NCI-H1436 (cell line): ENCODE data around the gene ERP27.

Source experiments
- DNase-seq: peaks from one replicate; lab custom pipeline; 2025; lab: John Stamatoyannopoulos, UW

The ERP27 gene

DNA sequence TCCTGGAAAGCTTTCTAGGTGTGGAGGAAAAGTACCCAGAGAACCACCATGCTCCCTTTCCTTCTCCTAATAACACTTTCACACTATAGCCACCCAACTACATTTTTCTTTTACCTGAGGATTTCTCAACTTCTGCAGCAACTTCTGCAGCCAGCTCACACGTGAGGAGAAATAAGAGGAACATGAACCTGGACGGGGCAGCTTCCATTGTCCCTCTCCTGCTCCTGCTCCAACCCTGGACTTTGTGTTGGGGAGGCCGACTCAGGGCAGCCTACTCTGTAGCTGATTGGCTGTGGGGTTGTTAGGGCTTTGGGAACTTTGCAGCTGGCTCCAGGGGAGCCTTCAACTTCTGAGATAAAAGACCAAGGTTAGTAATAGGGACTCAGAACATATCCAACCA, at the start of gene ERP27:
Gene ERP27 (minus strand): TSS at position 237 of the 400 bp plus-strand sequence. CDS start 29 bp downstream, at position 208.
- no peak for DNase-seq

DNA sequence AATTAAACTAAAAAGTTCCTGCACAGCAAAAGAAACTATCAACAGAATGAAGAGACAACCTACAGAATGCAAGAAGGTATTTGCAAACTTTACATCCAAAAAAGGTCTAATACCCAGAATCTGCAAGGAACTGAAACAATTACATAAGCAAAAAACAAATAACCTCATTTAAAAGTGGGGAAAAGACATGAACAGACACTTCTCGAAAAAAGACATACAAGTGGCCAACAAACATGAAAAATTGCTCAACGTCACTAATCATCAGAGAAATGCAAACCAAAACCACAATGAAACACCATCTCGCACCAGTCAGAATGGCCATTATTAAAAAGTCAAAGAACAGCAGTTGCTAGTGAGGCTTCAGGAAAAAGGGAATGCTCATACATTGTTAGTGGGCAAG, 49.7 kb upstream of the ERP27 start:
- no peak for DNase-seq

DNA sequence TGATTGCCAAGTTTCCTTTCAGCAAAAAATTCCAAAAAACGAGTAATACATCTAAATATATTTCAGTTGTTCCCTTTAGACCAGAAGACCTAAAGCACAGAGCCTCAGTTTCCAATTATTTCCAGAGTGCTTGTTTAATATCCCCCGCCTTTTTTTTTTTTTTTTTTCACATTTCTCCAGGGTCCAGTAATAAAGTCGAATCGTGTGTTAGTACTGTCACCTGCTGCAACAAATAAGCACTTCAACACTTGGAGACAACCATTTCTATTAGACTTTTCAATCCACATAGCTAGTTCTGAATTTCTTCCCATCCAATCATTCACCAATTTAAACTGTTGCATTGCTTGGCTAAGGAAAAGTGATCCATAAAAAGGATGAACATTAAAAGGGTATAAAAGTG, 48.1 kb upstream of the ERP27 start:
- no peak for DNase-seq

DNA sequence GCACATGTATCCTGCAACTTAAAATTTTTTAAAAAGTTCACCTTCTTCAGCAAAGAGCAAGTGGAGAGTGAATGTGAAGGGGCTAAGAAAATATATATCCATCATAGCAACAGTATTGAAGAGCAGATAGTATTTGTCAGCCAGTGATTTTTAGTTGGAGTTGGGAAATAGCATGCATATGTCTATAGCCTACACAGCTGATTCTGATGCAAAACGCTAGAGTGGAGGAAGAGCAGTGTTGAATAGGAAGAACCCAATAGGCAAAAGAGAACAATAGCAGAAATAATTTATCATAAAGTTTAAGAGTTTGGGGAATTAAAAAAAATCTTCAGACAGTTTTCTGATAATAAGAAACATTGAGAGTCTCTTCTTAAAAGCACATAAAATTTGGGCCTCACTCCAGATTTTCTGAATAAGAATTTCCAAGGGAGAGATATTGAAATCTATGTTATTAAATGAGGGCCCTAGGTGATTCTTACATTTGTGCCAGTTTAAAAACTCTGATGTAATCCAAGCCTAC, 46.5 kb upstream of the ERP27 start:
- no peak for DNase-seq

DNA sequence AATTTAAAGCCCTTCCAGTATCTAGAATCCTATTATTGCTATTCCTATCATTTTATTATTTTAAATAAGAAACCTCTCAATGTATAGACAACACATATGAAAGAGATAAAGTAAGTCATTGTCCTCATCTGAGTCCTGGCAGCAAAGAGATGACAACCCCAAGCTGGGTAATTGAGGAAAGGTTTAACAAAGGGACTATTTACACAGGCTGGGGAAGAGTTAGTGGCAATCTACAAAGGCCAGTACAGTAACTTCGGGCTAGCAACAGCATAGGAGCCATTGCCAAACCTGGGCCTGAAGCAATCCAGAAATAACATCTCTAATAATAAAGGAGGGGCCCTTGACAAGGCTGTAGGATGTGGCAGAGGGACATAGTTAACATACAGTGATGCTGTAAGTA, 45.7 kb upstream of the ERP27 start:
- DNase-seq: no peak

DNA sequence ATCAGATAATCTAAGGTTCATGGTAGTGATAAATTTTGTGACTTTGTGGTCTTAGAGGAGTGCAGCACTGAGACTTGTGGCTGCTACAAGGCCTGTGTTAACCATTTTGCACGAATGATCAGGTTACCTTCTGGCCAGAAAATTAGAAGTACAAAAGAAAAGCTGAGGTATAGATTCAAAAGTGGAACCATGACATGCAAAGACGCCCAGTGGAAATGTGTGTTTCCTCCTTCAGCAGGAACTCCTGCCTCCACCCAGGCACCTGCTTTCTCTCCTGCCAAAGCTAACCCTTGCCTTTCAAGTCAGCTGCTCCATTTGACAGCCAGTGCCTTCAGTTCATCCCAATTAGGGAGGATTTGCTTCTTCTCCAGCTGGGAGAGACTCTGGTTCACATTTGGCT, 44.7 kb upstream of the ERP27 start:
- DNase-seq: no peak

DNA sequence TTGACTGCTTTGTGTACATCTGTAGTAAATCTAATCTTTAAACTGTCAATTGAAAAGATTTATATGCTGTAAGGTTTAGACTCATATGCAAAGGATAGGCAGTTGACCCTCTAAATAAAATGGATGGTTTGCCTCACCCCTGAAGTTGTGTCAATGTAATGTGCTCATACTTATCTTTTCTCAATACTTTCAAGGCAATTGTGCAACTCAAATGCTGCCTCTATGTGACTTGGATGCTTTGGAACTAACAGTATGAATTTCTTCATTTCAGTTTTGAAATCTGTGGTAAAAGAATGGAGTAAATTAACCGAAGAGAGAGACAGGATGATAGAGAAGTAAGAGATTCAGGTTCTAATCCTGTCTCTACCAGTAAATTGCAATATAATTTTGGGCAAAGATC, 44.2 kb upstream of the ERP27 start:
- no peak for DNase-seq

DNA sequence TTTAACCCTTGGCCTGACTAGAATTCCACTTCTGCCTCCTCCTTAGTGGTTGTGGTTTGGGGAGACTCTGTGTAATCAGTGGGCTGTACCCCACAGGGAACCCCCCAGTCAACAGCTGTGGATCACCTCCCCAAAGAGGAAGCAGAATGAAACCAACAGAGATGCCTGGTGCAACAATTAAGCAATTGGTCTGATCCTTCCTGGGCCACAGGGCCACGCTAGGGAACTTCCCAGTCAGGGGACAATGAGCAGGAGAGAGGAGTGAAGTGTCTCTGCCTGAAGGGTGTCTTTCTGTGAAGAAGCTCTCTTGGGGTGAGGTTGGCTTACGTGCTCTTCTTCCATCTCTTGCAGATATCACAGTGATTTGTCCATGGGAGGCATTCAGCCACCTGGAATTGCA, 42.7 kb upstream of the ERP27 start:
- no peak for DNase-seq

DNA sequence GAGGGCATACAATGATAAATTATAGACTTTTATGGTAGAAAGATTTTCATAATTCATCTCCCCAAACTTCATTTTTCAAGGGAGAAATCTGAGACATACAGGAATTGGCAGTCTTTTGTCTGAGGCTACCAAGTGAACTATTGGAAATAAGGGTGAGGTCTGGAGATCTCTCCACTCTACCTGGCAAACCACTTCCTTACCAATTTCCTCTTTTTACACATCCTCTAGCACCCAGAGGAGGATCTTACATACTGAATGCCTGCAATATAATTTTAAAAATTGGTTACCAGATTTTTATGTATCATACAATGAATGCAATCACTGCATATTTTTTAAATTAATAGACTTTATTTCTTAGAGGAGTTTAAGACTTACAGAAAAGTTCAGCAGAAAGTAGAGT, 41.1 kb upstream of the ERP27 start:
- no peak for DNase-seq

DNA sequence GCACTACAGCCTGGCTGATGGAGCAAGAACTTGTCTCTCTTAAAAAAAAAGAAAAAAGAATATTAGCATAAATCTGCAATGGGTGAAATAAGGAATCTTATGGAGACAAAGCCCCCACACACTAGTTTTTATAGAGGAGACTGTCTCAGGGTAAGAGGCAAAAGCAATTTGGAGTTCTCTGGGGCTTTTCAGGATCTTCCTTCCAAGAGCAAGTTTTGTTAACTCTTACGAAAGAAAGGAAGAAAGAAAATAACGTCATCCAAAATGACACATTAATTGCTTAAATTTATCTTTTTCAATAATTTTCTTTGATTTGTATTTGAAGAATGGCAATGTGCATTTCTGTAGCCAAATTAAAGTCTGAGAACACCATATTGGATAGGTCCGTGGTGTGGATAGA, 38.3 kb upstream of the ERP27 start:
- no peak for DNase-seq

DNA sequence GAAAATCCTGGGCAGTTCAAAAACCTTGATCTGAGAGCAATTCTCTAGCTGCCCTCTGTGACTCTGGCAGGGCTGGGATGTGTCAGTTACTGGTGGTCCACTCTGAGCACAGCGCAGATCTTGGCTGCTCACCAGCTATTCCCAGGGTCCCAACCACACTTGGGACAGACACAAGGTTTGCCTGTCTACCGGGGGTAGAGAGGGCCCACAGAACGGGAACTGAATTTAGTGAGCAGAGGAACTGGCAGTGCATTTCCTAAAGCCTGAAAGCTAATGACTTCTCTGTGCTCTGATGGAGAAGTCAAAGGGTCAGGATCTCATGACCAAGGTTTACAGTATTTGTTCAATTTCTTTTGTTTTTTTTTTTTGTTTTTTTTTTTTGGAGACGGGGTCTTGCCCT, 37.1 kb upstream of the ERP27 start:
- no peak for DNase-seq

DNA sequence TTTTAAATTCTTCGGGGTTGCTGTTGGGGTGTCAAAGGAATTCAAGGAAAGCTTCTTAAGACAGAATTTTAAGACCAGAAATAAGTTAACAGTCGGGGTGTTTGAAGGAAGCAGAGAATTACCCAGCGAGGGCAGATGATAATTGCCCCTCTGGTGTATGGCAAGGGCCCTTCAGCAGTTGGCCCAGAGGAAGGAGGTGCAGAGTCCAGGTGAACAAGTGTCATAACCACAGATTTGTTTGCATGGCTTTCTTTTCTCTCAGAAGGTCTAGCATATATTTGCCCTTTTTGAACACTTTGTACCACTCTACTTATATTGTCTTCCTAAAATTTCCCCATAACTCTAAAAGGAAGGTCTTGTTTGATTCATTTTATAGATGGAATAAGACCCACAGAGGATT, 36.3 kb upstream of the ERP27 start:
- no peak for DNase-seq

DNA sequence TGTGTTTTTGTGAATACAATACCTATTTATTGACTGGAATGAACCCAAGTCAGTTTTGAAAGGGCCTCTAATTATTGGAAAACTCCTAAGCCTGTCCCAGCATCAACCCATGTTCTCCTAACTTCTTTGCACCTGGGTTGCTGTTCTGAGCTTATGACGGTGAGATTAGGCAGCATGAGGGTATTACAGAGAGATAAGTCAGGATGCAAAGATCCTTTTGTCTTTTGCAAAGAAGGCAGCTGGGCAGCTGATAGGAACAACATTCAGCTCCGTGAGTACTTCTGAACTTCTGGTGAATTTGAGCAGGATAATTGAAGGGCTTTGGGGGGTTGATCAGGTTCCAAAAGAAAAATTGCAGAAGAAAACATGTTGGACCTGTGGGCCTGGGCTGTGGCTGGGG, 34.5 kb upstream of the ERP27 start, which contains the start of gene PDE6H:
Gene PDE6H (plus strand): TSS at position 227 of the 400 bp plus-strand sequence. CDS start 4,971 bp downstream, outside the sequence.
- no peak for DNase-seq

DNA sequence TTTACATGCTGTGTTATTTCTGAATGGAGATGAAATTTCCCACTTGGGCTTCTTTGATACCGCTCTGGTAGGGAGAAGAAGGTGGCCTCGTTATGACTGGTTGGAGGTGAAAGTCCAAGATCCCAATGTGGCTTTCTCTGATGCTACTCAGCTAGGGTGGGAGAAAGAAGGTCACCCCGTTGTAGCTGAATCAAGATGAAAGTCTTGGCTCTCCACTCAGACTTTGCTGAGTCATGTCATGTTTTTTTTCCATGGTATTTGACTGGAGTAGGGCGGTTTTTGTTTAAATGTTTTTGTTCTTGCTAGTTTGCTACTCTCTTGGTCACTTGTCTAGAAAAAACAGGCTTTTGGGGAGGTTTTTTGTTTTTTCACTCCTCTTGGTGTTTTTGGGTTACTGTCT, 32.1 kb upstream of the ERP27 start:
- no peak for DNase-seq

DNA sequence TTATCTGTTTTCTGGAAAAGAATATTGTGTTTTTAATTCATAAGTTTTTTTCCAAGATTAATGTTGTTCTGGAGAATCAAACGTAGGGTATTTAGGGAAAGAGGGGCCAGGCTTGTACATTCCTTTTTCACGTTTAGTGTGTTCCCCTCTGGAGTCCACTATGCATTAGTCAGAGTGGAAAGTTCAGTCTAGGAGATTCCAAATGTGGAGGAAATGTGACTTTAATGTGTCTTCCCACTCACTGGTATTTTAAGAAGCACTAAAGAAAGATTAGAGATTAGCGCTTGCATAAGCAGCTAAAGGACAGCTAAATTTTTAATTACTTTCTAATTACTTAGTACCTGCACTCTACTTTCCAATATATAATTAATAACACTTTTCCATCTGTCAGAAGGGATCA, 30.1 kb upstream of the ERP27 start:
- no peak for DNase-seq

DNA sequence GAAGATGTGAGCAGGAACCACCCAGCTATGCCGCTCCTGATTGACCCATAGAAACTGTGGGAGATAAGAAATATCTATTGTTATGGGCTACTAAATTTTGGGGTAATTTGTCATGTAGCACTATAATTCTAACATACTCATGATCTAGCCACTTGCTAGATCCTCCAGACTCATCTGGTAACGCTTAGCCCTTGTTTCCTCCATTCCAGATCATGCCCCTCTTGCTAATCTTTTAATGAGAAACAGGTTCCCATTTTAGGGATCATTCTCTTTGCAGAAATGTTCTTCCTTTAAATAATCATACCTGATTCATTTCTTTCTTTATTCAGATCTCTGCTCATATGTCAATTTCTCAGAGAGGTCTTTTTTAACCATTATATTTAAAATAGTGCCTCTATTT, 26.9 kb upstream of the ERP27 start:
- DNase-seq: no peak

DNA sequence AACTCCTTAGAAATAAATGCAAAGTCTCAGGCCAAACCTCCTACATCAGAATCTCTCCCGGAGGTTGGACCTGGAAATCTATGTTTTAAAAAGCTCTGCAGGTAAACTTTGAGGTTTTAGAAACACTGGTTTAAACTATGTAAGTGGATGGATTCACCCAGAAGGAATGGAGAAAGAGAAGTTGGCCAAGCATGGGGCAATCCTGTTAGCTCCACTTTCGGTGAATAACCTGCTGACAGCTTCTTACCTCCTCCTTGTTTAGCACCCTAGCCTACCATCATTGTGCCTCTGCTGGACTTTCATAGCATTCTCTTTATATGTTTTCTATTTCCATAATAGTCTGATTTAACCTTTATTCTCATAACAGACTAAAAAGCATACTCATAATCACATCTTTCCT, 26.1 kb upstream of the ERP27 start:
- no peak for DNase-seq

DNA sequence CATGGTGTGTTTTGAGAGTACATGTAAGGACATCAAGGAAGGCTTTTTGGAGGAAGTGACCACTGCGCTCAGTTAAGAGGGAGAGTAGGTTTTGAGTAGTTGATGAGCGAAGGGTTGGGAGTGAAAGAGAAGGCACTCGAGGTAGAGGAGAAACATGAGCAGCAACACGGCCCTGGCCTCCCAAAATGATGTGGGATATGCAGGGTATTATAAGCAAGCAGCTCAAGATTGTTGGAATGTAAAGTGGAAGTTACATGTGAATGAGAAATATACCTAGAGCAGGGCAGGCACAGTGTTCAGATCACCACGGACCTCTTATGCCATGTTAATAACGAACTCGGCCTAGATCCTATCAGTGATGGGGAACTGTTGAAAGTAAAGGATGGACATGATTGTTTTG, 25.2 kb upstream of the ERP27 start:
- no peak for DNase-seq

DNA sequence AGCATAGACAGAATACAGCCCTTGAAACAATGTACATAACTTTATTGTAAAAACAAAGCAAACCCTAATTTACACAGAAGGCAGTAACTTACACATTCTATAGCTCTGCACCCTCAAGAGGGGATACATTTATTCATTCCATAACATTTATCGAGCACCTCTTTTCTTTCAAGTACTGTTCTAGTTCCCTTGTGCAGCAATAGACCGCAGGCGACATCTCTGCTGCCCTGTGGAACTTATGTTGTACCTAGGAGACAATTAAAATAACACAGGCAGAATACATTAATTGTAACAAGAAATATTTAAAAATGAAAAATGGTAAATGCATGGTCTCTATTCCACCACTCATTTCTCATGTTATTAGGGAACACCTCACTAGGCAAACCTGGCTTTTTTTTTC, 24.5 kb upstream of the ERP27 start:
- DNase-seq: no peak

DNA sequence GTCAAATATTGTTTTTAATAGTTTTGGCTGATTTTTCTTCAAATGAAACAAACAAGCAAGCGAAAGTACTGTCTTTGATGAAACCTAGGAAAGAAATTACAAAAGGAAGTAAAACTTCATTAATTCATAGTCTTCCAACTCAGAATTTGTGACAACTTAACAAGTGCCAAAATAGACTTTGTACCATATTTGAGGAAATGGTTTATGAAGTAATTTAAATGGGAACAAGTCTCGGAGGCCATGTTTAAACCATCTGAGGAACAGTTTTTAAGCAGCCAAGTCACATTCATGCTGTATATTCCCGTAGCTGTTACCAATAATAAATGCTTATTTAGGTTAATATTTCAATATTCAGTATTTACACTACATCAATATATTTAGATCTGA, 23.8 kb upstream of the ERP27 start:
- DNase-seq: no peak

DNA sequence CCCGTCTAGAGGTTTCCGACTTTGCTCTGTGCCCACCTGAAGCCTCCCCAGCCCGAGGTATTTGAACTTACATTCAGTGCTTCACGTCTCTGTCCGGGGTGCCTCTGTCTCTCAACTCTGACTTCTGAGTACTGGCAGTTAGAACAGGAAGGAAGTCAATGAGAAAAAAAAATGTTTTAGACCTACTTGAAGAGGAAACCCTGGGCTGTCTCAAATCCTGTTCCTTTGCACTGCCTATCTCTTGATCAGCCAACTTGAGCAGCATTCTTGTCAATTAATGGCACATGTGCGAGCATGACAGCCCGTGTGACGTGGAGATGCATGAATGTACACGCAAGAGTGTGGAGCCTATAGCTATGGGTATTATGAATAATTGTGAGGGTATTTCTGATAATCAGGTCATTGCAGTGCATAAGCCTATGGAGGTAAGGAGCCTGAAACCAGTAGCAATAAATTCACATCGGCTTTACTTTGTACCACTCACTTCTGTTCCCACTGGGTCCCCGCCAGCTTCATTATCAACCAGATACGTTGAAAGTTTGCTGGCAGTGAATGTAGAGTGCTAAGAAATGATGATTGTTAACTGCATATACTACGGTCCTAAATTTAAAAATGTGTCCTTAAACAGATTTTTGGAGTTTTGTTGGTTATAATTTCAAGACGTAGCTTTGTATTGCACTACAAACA, 23.3 kb upstream of the ERP27 start, which contains the start of gene ARHGDIB:
Gene ARHGDIB (minus strand): TSS at position 136 of the 687 bp plus-strand sequence. CDS start 10,889 bp downstream, outside the sequence.
- DNase-seq: no peak

DNA sequence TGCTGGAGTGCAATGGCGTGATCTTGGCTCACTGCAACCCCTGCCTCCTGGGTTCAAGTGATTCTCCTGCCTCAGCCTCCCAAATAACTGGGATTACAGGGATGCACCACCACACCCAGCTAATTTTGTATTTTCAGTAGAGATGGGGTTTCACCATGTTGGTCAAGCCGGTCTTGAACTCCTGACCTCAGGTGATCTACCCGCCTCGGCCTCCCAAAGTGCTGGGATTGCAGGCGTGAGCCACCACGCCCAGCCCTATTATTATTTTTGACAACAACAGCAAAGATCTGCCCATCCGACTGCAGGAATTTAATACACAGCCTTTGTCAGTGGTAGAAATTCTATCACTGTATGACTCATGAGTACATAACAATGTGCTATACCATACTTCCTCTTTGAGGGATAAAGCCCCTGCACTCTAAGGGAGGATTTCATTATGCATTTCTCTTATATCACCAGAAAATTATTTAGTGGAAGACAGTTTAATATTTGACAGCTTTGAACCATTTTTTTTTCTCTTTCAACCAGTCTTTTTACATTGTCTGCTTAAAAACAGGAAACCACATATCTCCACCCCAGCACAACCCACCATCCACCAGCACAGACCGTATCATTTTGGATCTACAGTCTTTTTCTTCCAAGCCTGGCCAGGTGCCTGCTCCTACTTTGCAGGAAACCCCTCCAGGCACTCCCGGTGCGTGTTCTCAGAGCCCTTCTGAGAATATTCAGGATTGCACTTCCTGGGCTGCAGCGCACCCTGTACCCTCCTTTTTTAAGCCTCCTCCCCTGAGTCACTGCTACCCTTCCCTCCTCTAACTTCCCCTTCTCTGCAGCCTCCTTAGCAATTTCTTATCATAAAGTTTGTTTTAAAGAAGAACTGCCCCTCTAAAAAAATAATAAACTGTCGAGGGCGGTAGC, 22.5 kb upstream of the ERP27 start:
- DNase-seq: no peak

DNA sequence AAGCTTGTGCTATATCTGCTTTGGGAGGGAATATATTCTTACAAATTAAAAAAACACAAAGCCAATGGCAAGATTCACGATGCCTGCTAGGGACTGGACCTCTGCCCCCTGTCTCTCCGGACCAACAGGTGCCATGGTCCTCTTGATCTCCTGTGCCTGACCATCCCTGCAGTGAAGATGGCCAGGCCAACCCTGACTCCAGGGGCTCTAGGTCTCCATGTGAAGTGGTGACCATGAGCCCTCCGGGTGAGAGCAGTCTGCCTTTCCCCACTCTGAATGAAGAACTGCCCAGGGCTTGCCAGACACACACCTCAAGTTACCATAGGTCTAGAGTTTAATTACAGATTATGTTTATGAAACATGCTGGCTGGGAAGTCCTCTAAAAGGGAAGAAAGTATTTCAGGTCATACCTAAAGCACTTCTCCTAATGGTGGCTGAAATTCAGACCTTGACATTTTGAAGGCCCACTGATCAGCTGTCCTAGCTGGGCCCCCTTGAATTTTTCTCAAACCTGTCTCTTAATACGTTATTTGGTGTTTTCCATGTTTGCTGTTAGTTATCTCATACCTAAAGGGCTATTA, 21.7 kb upstream of the ERP27 start:
- DNase-seq: no peak
